ENCODE data around the gene TWIST2.

Gene TWIST2

GRCh38 chr2:238859636-238860347 lies 11.9 kb downstream of the TWIST2 start:
- FAIRE-seq: no peak

GRCh38 chr2:238861013-238861730 lies 13.3 kb downstream of the TWIST2 start:
- no peak for FAIRE-seq

- FAIRE-seq: no peak
Observed at GRCh38 chr2:238861766-238862315, 14.0 kb downstream of the TWIST2 start.

GRCh38 chr2:238862701-238863100 lies 14.8 kb downstream of the TWIST2 start:
- no peak for FAIRE-seq

- FAIRE-seq: no peak
Observed at GRCh38 chr2:238863231-238863630, 15.3 kb downstream of the TWIST2 start.

GRCh38 chr2:238863749-238864206 lies 15.9 kb downstream of the TWIST2 start:
- no peak for FAIRE-seq

- FAIRE-seq: peak; percentile 97
Observed at GRCh38 chr2:238864207-238865014, 16.5 kb downstream of the TWIST2 start.

GRCh38 chr2:238865015-238865719 lies 17.3 kb downstream of the TWIST2 start:
- no peak for FAIRE-seq

- FAIRE-seq: no peak
Observed at GRCh38 chr2:238865744-238866355, 18.0 kb downstream of the TWIST2 start.

- no peak for FAIRE-seq
Observed at GRCh38 chr2:238866656-238867277, 18.9 kb downstream of the TWIST2 start.

- no peak for FAIRE-seq
Observed at GRCh38 chr2:238868067-238868524, 20.2 kb downstream of the TWIST2 start.

- FAIRE-seq: no peak
Observed at GRCh38 chr2:238868616-238869292, 20.9 kb downstream of the TWIST2 start.

- no peak for FAIRE-seq
Observed at GRCh38 chr2:238869293-238870124, 21.6 kb downstream of the TWIST2 start.

GRCh38 chr2:238870261-238870660 lies 22.4 kb downstream of the TWIST2 start:
- no peak for FAIRE-seq

GRCh38 chr2:238872026-238872425 lies 24.1 kb downstream of the TWIST2 start:
- FAIRE-seq: no peak

- FAIRE-seq: no peak
Observed at GRCh38 chr2:238872628-238873380, 24.9 kb downstream of the TWIST2 start.

GRCh38 chr2:238873381-238873801 lies 25.5 kb downstream of the TWIST2 start:
- FAIRE-seq: no peak

- no peak for FAIRE-seq
Observed at GRCh38 chr2:238873841-238874240, 26.0 kb downstream of the TWIST2 start.

Measured in G401.6 (cell line).